IPS-11a (cell line): ENCODE data around the gene COQ9.
"Not testable (repeated sequence)": the region's sequence is repeated elsewhere in the genome, so short reads cannot be mapped to it uniquely, and the experiment has no call there.

Source experiments
- H3K4me3 ChIP-seq: one replicate; pipeline ENCODE4 v1.5.1; 2013; ENCODE audit warnings: low read depth, low read length, control low read depth

Gene COQ9

GRCh38 chr16:57484515-57485005 is 37.3 kb downstream of the COQ9 start:
- no peak overlapping the region for H3K4me3 ChIP-seq

- H3K4me3 ChIP-seq: peak overlapping the region; percentile 62
Measured at GRCh38 chr16:57485091-57485915, 38.0 kb downstream of the COQ9 start.

GRCh38 chr16:57485916-57486857 is 38.9 kb downstream of the COQ9 start, which contains the start of gene DOK4:
TSS of gene DOK4 (minus strand) at chr16:57486493. CDS start at chr16:57479507, 6,986 bp downstream.
- H3K4me3 ChIP-seq: peak within 1 kb of the TSS; percentile 62

GRCh38 chr16:57486858-57487834 is 39.9 kb downstream of the COQ9 start:
- H3K4me3 ChIP-seq: no peak overlapping the region

- H3K4me3 ChIP-seq: no peak overlapping the region
Measured at GRCh38 chr16:57489229-57489628, 42.0 kb downstream of the COQ9 start.

- no peak overlapping the region for H3K4me3 ChIP-seq
Measured at GRCh38 chr16:57493767-57494166, 46.5 kb downstream of the COQ9 start.

GRCh38 chr16:57497121-57497520 is 49.8 kb downstream of the COQ9 start:
- no peak overlapping the region for H3K4me3 ChIP-seq

GRCh38 chr16:57498031-57498430 is 50.8 kb downstream of the COQ9 start:
- H3K4me3 ChIP-seq: no peak overlapping the region

GRCh38 chr16:57499941-57500340 is 52.7 kb downstream of the COQ9 start:
- not testable (repeated sequence) for H3K4me3 ChIP-seq

GRCh38 chr16:57500578-57501111 is 53.4 kb downstream of the COQ9 start:
- no peak overlapping the region for H3K4me3 ChIP-seq

GRCh38 chr16:57501492-57501891 is 54.2 kb downstream of the COQ9 start:
- H3K4me3 ChIP-seq: no peak overlapping the region

- no peak overlapping the region for H3K4me3 ChIP-seq
Measured at GRCh38 chr16:57502048-57502775, 54.9 kb downstream of the COQ9 start.

- no peak overlapping the region for H3K4me3 ChIP-seq
Measured at GRCh38 chr16:57503366-57503765, 56.1 kb downstream of the COQ9 start.

- no peak overlapping the region for H3K4me3 ChIP-seq
Measured at GRCh38 chr16:57504001-57504400, 56.7 kb downstream of the COQ9 start.

GRCh38 chr16:57504491-57504890 is 57.2 kb downstream of the COQ9 start:
- H3K4me3 ChIP-seq: no peak overlapping the region

GRCh38 chr16:57505169-57505568 is 57.9 kb downstream of the COQ9 start:
- H3K4me3 ChIP-seq: no peak overlapping the region

GRCh38 chr16:57507136-57508034 is 60.1 kb downstream of the COQ9 start:
- H3K4me3 ChIP-seq: no peak overlapping the region

- H3K4me3 ChIP-seq: no peak overlapping the region
Measured at GRCh38 chr16:57508035-57508425, 60.8 kb downstream of the COQ9 start.
